Left ventricle myocardium inferior (tissue), 1 donor: ENCODE data around the gene DGKA. TPM values are rescaled to one million over a fixed set of nuclear protein-coding genes. Genes with fewer than 3 reads are reported as not detected.
"Not testable (repeated sequence)": the region's sequence is repeated elsewhere in the genome, so short reads cannot be mapped to it uniquely, and the experiment has no call there.

Experiments used
- DNase-seq: peaks from one replicate; pipeline ENCODE4 v3.0.0-alpha.2; 2020
- H3K27ac ChIP-seq: fragments of 200-600 bp; replicated peaks from 2 replicates; pipeline ENCODE4 v1.8.0; 2021
- H3K27me3 ChIP-seq: fragments of 200-600 bp; 2 replicates; pipeline ENCODE4 v1.8.0; 2021; ENCODE audit warnings: low read depth
- H3K36me3 ChIP-seq: fragments of 200-600 bp; 2 replicates; pipeline ENCODE4 v1.8.0; 2021
- H3K4me1 ChIP-seq: fragments of 200-600 bp; 2 replicates; pipeline ENCODE4 v1.8.0; 2021
- H3K4me3 ChIP-seq: fragments of 200-600 bp; 2 replicates; pipeline ENCODE4 v1.8.0; 2021; ENCODE audit warnings: mild to moderate bottlenecking, moderate library complexity
- H3K9me3 ChIP-seq: fragments of 200-600 bp; replicated peaks from 2 replicates; pipeline ENCODE4 v1.8.0; 2021
- CTCF ChIP-seq: fragments of 200-600 bp; IDR thresholded peaks from 2 replicates; pipeline ENCODE4 v1.8.0; 2021; ENCODE audit warnings: antibody characterized with exemption, mild to moderate bottlenecking, borderline replicate concordance
- intact Hi-C: fragments of 100-400 bp; cut with micrococcal nuclease; formaldehyde crosslinking; loops from one replicate; pipeline ENCODE4 v1.11.0; 2022
- total RNA-seq: library from RNA; stranded (reverse); fragmentation: NEBNext Ultra II Directional; extraction: Animal tissue kit (Norgen Biotek cat#: 25700); gene quantifications from one replicate; pipeline ENCODE4 v1.2.1, GENCODE V29; 2021
- donor health status: DM: no; HTN: yes; CAD: no; lungs with severe emphysema.

Gene DGKA
- total RNA-seq, 1 donor from 2014 or later: 6.5 TPM

DNA sequence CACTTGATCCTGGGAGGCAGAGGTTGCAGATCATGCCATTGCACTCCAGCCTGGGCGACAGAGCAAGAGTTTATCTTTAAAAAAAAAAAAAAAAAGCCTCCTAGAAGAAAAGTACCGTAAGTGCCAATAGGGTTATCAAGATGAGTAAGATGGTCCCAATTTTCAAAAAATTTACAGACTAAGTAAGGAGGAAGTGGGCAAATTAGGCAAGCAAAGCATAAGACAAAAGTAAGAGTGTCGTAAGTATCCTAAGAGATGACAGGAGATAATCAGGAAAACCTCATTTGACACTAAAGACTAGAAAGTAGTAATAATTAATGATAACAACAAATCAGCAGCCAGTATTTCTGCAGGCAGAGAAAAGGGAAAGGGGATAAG lies 15.5 kb upstream of the DGKA start:
- intact Hi-C loops: no loop called here
- no peaks in the 10 kb centered on the region for H3K9me3 ChIP-seq
- peaks cover 6% of the 10 kb centered on the region for H3K36me3 ChIP-seq
- no peak for DNase-seq
- no peak overlapping the region for H3K27ac ChIP-seq
- TF ChIP-seq CTCF: no peak
- H3K4me3 ChIP-seq: no peak overlapping the region
- no peaks in the 10 kb centered on the region for H3K27me3 ChIP-seq
- peaks cover 29% of the 10 kb centered on the region for H3K4me1 ChIP-seq

- H3K27ac ChIP-seq, intact Hi-C loops, H3K9me3 ChIP-seq, DNase-seq, H3K27me3 ChIP-seq, H3K4me3 ChIP-seq: not testable (repeated sequence)
- Histone ChIP-seq H3K36me3 (peaks cover 23% of the 10 kb centered on the region), H3K4me1 (peaks cover 25% of the 10 kb centered on the region)
These were observed 11.9 kb upstream of the DGKA start for GRCh38 chr12:55919032-55919431.

DNA sequence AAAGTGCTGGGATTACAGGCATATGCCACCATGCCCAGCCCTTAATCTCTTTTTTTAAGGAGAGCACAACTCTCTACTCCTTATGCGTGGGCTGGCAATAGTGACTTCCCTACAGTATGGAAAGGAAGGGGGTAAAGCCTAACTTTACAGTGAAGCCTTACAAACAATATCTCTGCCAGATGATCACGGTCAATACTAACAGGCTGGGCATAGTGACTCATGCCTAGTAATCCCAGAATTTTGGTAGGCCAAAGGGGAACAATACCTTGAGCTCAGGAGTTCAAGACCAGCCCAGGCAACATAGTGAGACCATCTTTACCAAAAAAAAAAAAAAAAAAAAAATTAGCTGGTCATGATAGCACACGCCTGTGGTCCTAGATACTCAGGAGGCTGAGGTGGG lies 8.8 kb upstream of the DGKA start:
- no peak for DNase-seq
- Histone ChIP-seq H3K9me3 (no peaks in the 10 kb centered on the region), H3K4me3 (no peak overlapping the region), H3K36me3 (peaks cover 18% of the 10 kb centered on the region), H3K4me1 (peaks cover 33% of the 10 kb centered on the region), H3K27ac (no peak overlapping the region), H3K27me3 (no peaks in the 10 kb centered on the region)
- intact Hi-C loops: no loop called here
- TF ChIP-seq CTCF: no peak

DNA sequence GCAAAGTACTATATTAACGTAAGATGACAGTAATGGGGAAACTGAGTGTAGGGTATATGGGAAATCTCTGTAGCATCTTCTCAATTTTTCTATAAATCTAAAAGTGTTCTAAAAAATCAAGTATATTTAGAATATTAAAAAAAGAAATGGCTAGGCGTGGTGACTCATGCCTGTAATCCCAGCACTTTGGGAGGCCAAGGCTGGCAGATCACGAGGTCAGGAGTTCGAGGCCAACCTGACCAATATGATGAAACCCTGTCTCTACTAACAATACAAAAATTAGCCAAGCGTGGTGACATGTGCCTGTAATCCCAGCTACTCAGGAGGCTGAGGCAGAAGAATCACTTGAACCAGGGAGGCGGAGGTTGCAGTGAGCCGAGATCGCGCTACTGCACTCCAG lies 7.3 kb upstream of the DGKA start:
- H3K4me1 ChIP-seq: peaks cover 48% of the 10 kb centered on the region
- DNase-seq, H3K9me3 ChIP-seq, H3K27ac ChIP-seq, intact Hi-C loops, H3K4me3 ChIP-seq, H3K27me3 ChIP-seq: not testable (repeated sequence)
- H3K36me3 ChIP-seq: peaks cover 16% of the 10 kb centered on the region

- H3K9me3 ChIP-seq: no peaks in the 10 kb centered on the region
- DNase-seq: no peak
- intact Hi-C loops: no loop called here
- peaks cover 16% of the 10 kb centered on the region for H3K36me3 ChIP-seq
- H3K4me3 ChIP-seq: no peak overlapping the region
- TF ChIP-seq CTCF: no peak
- no peaks in the 10 kb centered on the region for H3K27me3 ChIP-seq
- no peak overlapping the region for H3K27ac ChIP-seq
- H3K4me1 ChIP-seq: peaks cover 55% of the 10 kb centered on the region
These were observed 5.6 kb upstream of the DGKA start for GRCh38 chr12:55925371-55925770.

GRCh38 chr12:55925870-55926737 lies 4.9 kb upstream of the DGKA start:
- no peak for DNase-seq
- peaks cover 16% of the 10 kb centered on the region for H3K36me3 ChIP-seq
- no peaks in the 10 kb centered on the region for H3K27me3 ChIP-seq
- no peak for TF ChIP-seq CTCF
- intact Hi-C loops: no loop called here
- no peaks in the 10 kb centered on the region for H3K9me3 ChIP-seq
- H3K4me1 ChIP-seq: peaks cover 55% of the 10 kb centered on the region
- H3K27ac ChIP-seq: peak overlapping the region; percentile 91
- peak overlapping the region; percentile 83 for H3K4me3 ChIP-seq
